HL-60 (cell line): Measurements from ENCODE around the gene PABPC1L.

Experiments
- POLR2AphosphoS5 ChIP-seq: IDR thresholded peaks from 2 replicates; pipeline ENCODE4 v1.6.1; 2012; ENCODE audit warnings: low read depth
- SPI1 ChIP-seq: IDR thresholded peaks from 2 replicates; pipeline ENCODE4 v1.6.1; 2012; ENCODE audit warnings: low read depth, mild to moderate bottlenecking, borderline replicate concordance
- TF ChIP-seq, protein P1 (sequence below): IDR thresholded peaks from one replicate; pipeline ENCODE4 v1.5.1; 2011; ENCODE audit warnings: low read length, control low read depth, inconsistent platforms; ENCODE audit not compliant: insufficient read depth
- TF ChIP-seq, protein P2 (sequence below): IDR thresholded peaks from 2 replicates; pipeline ENCODE4 v1.6.1; 2012; ENCODE audit warnings: low read depth; ENCODE audit not compliant: insufficient replicate concordance

- TF ChIP-seq, protein P1, sequence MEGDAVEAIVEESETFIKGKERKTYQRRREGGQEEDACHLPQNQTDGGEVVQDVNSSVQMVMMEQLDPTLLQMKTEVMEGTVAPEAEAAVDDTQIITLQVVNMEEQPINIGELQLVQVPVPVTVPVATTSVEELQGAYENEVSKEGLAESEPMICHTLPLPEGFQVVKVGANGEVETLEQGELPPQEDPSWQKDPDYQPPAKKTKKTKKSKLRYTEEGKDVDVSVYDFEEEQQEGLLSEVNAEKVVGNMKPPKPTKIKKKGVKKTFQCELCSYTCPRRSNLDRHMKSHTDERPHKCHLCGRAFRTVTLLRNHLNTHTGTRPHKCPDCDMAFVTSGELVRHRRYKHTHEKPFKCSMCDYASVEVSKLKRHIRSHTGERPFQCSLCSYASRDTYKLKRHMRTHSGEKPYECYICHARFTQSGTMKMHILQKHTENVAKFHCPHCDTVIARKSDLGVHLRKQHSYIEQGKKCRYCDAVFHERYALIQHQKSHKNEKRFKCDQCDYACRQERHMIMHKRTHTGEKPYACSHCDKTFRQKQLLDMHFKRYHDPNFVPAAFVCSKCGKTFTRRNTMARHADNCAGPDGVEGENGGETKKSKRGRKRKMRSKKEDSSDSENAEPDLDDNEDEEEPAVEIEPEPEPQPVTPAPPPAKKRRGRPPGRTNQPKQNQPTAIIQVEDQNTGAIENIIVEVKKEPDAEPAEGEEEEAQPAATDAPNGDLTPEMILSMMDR: no peak
- TF ChIP-seq SPI1 (no peak), POLR2AphosphoS5 (no peak)
- TF ChIP-seq, protein P2, sequence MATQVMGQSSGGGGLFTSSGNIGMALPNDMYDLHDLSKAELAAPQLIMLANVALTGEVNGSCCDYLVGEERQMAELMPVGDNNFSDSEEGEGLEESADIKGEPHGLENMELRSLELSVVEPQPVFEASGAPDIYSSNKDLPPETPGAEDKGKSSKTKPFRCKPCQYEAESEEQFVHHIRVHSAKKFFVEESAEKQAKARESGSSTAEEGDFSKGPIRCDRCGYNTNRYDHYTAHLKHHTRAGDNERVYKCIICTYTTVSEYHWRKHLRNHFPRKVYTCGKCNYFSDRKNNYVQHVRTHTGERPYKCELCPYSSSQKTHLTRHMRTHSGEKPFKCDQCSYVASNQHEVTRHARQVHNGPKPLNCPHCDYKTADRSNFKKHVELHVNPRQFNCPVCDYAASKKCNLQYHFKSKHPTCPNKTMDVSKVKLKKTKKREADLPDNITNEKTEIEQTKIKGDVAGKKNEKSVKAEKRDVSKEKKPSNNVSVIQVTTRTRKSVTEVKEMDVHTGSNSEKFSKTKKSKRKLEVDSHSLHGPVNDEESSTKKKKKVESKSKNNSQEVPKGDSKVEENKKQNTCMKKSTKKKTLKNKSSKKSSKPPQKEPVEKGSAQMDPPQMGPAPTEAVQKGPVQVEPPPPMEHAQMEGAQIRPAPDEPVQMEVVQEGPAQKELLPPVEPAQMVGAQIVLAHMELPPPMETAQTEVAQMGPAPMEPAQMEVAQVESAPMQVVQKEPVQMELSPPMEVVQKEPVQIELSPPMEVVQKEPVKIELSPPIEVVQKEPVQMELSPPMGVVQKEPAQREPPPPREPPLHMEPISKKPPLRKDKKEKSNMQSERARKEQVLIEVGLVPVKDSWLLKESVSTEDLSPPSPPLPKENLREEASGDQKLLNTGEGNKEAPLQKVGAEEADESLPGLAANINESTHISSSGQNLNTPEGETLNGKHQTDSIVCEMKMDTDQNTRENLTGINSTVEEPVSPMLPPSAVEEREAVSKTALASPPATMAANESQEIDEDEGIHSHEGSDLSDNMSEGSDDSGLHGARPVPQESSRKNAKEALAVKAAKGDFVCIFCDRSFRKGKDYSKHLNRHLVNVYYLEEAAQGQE: no peak
Observed at GRCh38 chr20:44948107-44948506, 38.2 kb downstream of the PABPC1L start.
